Stimulated activated CD8-positive, alpha-beta memory T cell treated with anti-CD3 and anti-CD28 coated beads, Interleukin-15, amount 100 ng/mL, for 1 hour (primary cell): ENCODE measurements around the gene VWA1.
"Not testable (repeated sequence)": the region's sequence is repeated elsewhere in the genome, so short reads cannot be mapped to it uniquely, and the experiment has no call there.

ENCODE experiments used
- DNase-seq: peaks from one replicate; pipeline ENCODE4 v3.0.0-alpha.2; 2020; ENCODE audit warnings: low read depth

VWA1 gene

GRCh38 chr1:1424707-1425106 lies 10.8 kb upstream of the VWA1 start:
- DNase-seq = no peak

DNA sequence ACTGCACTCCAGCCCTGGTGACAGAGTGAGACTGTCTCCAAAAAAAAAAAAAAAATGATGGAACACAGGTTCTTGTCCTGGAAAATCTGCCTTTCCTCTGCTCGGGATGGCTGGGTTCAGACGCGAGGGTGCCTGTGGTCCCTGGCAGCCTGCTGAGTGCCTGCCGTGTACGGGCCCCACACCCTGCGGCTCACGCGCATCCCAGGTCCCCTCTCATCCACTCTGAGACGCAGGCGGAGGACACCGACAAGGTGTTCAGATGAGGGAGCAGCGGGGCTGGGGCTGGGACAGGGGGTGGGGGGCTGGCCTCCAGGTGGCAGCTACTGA lies 10.1 kb upstream of the VWA1 start:
- no peak for DNase-seq

DNA sequence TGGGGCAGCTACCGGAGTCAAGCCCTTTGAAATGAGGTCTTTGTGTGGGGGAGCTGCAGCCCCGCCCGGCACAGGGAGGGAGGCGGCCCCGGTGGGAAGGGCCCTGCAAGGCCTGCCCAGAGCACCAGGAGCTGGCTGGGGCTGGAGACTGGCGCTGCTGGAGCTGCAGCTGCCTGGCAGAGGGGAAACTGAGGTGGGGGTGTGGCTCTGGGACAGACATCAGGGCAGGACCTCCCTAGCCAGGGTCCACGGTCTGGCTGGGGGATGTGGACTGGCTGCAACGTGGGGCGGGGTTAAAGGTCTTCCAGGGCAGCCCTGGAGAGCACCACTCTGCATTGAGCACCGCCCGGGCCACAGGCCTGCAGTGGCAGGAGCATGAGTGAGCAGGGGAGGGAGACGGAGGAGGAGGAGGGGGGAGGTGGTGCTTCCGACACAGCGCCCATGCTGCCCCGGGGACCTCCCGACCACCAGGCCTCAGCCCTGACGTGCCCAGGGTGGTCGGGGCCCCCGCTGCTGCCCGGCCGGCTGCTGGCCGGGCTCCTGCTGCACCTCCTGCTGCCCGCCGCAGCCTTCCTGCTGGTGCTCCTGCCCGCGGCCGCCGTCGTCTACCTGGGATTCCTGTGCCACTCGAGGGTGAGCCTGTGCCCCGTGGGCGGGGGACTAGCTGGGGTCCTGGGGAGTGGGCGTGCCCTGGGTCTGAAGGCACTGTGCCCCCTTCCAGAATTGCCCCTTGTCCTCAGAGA lies 9.6 kb upstream of the VWA1 start:
- DNase-seq = no peak

DNA sequence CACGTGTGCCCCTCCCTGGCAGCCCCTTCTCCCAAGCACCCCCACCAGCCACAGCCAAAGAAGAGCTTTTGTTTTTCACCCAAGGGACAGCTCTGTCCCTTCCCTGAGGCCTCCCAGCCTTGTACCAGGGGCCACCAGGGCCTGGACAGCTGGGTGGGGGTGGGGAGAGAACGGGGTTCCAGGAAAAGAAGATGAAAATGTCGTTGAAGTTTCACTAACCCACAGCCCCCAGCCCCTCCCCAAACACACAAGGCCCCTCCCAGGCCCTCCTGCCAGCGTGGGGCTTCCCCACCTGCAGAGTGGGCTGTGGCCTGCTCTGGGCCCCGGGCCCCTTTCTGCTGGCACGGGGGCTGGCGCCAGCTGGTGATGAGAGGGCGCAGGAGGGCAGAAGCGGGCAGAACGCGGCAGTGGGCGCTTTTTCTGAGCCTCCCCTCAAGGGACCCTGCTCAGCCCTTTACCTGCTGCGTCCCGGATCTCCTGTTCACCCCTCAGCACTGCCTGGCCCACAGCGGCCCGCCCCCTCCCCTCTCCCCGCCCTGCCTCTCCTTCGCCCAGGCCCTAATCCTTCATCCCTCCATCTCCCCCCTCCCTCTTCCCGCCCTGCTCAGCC lies 8.9 kb upstream of the VWA1 start:
- DNase-seq = no peak

- no peak for DNase-seq
Observed at GRCh38 chr1:1427106-1427819, 8.2 kb upstream of the VWA1 start.

GRCh38 chr1:1427820-1428148 lies 7.7 kb upstream of the VWA1 start:
- no peak for DNase-seq

- DNase-seq = no peak
Observed at GRCh38 chr1:1428174-1428573, 7.3 kb upstream of the VWA1 start.

- DNase-seq = not testable (repeated sequence)
Observed at GRCh38 chr1:1428967-1429366, 6.5 kb upstream of the VWA1 start.

- no peak for DNase-seq
Observed at GRCh38 chr1:1429671-1430073, 5.8 kb upstream of the VWA1 start.

DNA sequence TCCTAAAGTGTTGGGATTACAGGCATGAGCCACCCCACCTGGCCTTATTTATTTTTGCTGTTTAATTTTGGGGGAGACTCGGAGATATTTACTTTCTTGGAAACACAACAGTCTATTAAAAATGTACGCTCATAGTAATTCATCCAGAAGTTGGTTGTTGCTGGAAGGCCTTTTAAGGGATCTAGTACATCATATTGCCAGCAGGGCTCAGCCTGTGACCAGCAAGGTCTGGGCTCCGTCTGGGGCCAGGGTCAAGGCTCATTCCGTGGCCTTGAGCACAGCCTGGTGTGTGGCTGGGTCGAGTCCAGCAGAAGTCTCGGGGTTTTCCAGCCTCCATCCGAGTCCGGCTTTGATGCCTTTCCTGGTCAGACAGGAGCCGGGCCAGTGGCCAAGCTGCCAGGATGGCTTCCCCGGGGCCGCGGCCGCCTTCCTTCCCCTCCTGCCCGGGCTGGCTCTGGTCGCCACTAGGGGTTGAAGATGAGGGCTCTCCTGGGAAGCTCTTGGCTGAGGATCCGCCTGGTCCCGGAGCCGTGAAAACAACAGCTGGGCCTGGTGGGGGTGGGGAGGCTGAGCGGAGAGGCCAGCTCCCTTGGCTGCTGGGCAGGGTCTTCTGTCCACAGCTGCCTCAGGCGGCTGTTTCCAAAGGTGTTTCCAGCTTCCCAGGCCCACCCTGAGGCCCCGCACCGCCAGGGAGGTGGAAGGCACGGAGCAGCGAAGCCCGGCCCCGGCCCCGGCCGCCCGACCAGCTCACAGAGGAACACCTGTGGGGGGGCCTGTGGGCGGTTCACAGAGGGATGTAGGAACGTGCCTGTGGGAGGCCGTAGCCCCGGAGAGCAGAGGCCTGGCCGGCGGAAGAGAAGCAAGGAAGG lies 5.1 kb upstream of the VWA1 start:
- DNase-seq = no peak

GRCh38 chr1:1430992-1431844 lies 4.3 kb upstream of the VWA1 start:
- no peak for DNase-seq

DNA sequence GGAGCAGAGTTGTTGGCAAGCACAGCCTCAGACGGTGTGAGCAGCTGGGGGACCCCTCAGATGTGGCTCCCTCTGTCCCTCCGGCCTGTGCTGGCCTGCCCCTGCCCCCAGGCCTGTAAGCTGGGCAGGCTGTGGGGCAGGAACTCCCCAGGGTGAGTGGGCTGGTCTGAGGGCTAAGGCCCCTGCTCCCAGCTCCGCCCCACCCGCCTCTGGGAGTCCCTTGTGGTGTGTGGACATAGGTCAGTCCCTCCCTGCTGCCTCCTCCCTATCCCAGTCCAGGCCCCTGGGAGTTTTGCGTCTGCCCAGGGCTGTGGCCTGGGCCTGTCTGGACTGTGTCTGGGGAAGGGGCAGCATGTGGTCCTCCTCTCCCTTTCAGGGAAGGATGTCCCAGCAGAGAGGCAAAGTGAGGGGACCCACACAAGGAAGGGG lies 3.6 kb upstream of the VWA1 start:
- no peak for DNase-seq

GRCh38 chr1:1432274-1432950 lies 3.1 kb upstream of the VWA1 start:
- no peak for DNase-seq

GRCh38 chr1:1432951-1433803 lies 2.3 kb upstream of the VWA1 start:
- no peak for DNase-seq

GRCh38 chr1:1433804-1434130 lies 1.7 kb upstream of the VWA1 start:
- no peak for DNase-seq

DNA sequence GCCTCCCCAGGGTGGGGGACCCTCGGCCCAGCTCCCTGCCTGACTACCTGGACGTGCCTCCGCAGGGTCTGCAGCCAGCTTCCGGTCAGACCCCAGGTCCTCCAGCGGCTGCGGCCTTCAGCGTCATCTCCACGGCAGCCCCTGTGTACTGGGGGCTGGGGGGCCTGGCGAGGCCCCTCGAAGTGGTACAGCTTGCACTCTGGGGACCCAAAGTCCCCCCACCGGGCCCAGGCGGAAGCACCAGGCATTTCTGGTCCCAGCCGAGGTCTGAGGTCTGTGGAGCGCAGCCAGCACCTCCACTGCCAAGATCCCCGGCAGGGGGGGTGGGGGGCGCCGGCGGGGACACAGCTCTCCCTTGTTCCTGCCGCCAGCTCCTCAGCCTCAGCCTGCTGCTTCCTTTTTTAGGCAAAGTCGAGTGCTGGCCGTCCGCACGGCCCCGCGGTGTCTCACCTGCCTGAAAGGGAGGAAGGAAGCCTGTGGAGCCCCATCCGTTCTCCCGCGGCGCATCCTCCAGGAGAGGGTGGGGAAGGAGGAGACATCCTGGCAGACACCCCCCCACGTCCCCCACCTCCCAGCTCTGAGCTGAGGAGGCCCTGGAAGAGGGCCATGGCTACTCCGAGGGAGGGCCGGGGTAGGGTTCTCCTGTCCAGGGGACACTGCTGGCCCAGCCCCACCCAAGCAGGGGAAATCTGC lies 1.2 kb upstream of the VWA1 start:
- DNase-seq = no peak

- no peak for DNase-seq
Observed at GRCh38 chr1:1434824-1435105, 725 bp upstream of the VWA1 start.

- DNase-seq = no peak
Observed at GRCh38 chr1:1435911-1436629, 580 bp downstream of the VWA1 start.

DNA sequence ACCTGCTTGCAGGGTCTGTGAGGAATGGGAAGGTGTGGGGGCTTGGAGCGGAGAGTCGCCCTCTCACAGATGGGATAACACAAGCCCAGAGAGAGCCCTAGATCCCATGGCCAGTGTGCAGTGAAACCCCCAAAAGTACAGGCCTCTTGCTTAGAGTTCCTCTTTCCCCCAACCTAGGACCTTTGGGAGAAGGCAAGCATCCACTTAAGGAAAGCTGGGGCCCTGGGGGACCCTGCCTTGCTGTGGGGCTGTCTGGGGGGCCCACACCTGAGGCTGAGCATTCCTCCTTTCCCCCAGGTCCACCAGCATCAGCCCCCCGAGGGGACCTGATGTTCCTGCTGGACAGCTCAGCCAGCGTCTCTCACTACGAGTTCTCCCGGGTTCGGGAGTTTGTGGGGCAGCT lies 1.1 kb downstream of the VWA1 start:
- no peak for DNase-seq
